SK-N-SH (cell line): ENCODE data around the gene CYP46A1. TPM values are rescaled to one million over a fixed set of nuclear protein-coding genes. Genes with fewer than 3 reads are reported as not detected.

Experiments used
- CTCF ChIA-PET: fragments of 300-600, 350-600 bp; formaldehyde crosslinking; extraction: SDS; loops from one replicate; lab custom pipeline; 2021; lab: Yijun Ruan, JAX
- POLR2A ChIA-PET: fragments of 350-600 bp; sonication (Branson Sonifier 250); formaldehyde crosslinking; extraction: SDS; loops from one replicate; lab custom pipeline; 2020; ENCODE audit warnings: antibody characterized with exemption, inconsistent platforms; lab: Yijun Ruan, JAX
- DNase-seq: peaks from one replicate; pipeline ENCODE4 v3.0.0; 2012
- H2AFZ ChIP-seq: fragments of 200-600 bp; sonication (generic); 2 replicates; pipeline ENCODE4 v1.8.1; 2016; ENCODE audit warnings: antibody characterized with exemption, mild to moderate bottlenecking, low read depth
- H3F3A ChIP-seq: fragments of 200-600 bp; sonication (generic); replicated peaks from 2 replicates; pipeline ENCODE3; 2016; ENCODE audit warnings: antibody characterized with exemption, mild to moderate bottlenecking; ENCODE audit not compliant: insufficient read depth
- H3K27ac ChIP-seq, 2 experiments: fragments of 200-500 bp in 1 of 2; fragments of 200-600 bp in 1 of 2; sonication (Bioruptor generic) in 1 of 2; sonication (generic), shearing (Covaris generic) in 1 of 2; 2 replicates each; pipeline versions ENCODE4 v1.5.1 to v1.6.1; 2014 to 2016; ENCODE audit warnings: low read depth in 2 of 2, inconsistent platforms in 1 of 2, low read length in 1 of 2, mild to moderate bottlenecking in 1 of 2, mixed read lengths in 1 of 2
- H3K27me3 ChIP-seq: fragments of 200-600 bp; sonication (generic), shearing (Covaris generic); 2 replicates; pipeline ENCODE4 v1.6.1; 2016; ENCODE audit warnings: mixed run types; ENCODE audit not compliant: insufficient read depth
- H3K36me3 ChIP-seq, 2 experiments: fragments of 200-500 bp in 1 of 2; fragments of 200-600 bp in 1 of 2; sonication (Bioruptor generic) in 1 of 2; sonication (generic) in 1 of 2; replicated peaks in 1 of 2; 2 replicates each; pipeline versions ENCODE3 to v1.5.1; 2014 to 2016; ENCODE audit warnings: low read length in 1 of 2, mild to moderate bottlenecking in 1 of 2; ENCODE audit not compliant: insufficient read depth in 2 of 2, control insufficient read depth in 1 of 2
- H3K4me1 ChIP-seq, 2 experiments: fragments of 200-500 bp in 1 of 2; fragments of 200-600 bp in 1 of 2; sonication (Bioruptor generic) in 1 of 2; sonication (generic), shearing (Covaris generic) in 1 of 2; 2 replicates each; pipeline versions ENCODE4 v1.5.1 to v1.6.1; 2014 to 2016; ENCODE audit warnings: low read depth in 1 of 2, low read length in 1 of 2, mixed run types in 1 of 2; ENCODE audit not compliant: insufficient read depth in 2 of 2, control insufficient read depth in 1 of 2
- H3K4me2 ChIP-seq: fragments of 200-600 bp; sonication (generic), shearing (Covaris generic); 2 replicates; pipeline ENCODE4 v1.6.1; 2017; ENCODE audit warnings: mixed run types
- H3K4me3 ChIP-seq, 2 experiments: fragments of 200-500 bp in 1 of 2; fragments of 200-600 bp in 1 of 2; sonication (Bioruptor generic) in 1 of 2; sonication (generic), shearing (Covaris generic) in 1 of 2; 2 replicates each; pipeline versions ENCODE4 v1.5.1 to v1.8.1; 2014 to 2016; ENCODE audit warnings: low read depth in 2 of 2, inconsistent platforms in 1 of 2, low read length in 1 of 2, mild to moderate bottlenecking in 1 of 2, mixed read lengths in 1 of 2, moderate library complexity in 1 of 2
- H3K79me2 ChIP-seq: fragments of 200-600 bp; sonication (generic); 2 replicates; pipeline ENCODE4 v1.8.1; 2017; ENCODE audit warnings: mild to moderate bottlenecking; ENCODE audit not compliant: insufficient read depth
- H3K9ac ChIP-seq: fragments of 200-600 bp; sonication (generic); 2 replicates; pipeline ENCODE4 v1.6.1; 2017; ENCODE audit warnings: mixed run types
- H3K9me2 ChIP-seq: fragments of 200-600 bp; sonication (generic); 2 replicates; pipeline ENCODE4 v1.6.1; 2017; ENCODE audit warnings: mixed run types
- H3K9me3 ChIP-seq: fragments of 200-600 bp; sonication (generic); 2 replicates; pipeline ENCODE4 v1.6.1; 2017; ENCODE audit warnings: mixed run types, mild to moderate bottlenecking, moderate library complexity
- H4K20me1 ChIP-seq: fragments of 200-600 bp; sonication (generic); 2 replicates; pipeline ENCODE4 v1.6.1; 2017; ENCODE audit warnings: mild to moderate bottlenecking, mixed run types; ENCODE audit not compliant: insufficient read depth
- CHD2 ChIP-seq: fragments of 150-350 bp; IDR thresholded peaks from 2 replicates; pipeline ENCODE4 v1.6.1; 2018; ENCODE audit warnings: low read length; ENCODE audit not compliant: partially characterized antibody
- ELF1 ChIP-seq: IDR thresholded peaks from 2 replicates; pipeline ENCODE4 v1.4.0; 2012
- FOSL2 ChIP-seq: IDR thresholded peaks from 2 replicates; pipeline ENCODE4 v1.4.0; 2012; ENCODE audit warnings: low read depth, mild to moderate bottlenecking, moderate library complexity, borderline replicate concordance
- GABPA ChIP-seq: IDR thresholded peaks from 2 replicates; pipeline ENCODE4 v1.4.0; 2012; ENCODE audit warnings: low read depth, mild to moderate bottlenecking
- IRF3 ChIP-seq: fragments of 150-350 bp; IDR thresholded peaks from 2 replicates; pipeline ENCODE4 v1.6.1; 2016; ENCODE audit warnings: mild to moderate bottlenecking, low read depth, low read length
- JUND ChIP-seq: IDR thresholded peaks from 2 replicates; pipeline ENCODE4 v1.4.0; 2012
- MAX ChIP-seq: IDR thresholded peaks from 2 replicates; pipeline ENCODE4 v1.4.0; 2012; ENCODE audit warnings: low read depth
- NRF1 ChIP-seq: IDR thresholded peaks from 2 replicates; pipeline ENCODE4 v1.6.1; 2012; ENCODE audit warnings: low read depth, mild to moderate bottlenecking, low read length
- PBX3 ChIP-seq: IDR thresholded peaks from 2 replicates; pipeline ENCODE4; 2012
- RAD21 ChIP-seq: IDR thresholded peaks from 2 replicates; pipeline ENCODE4 v1.6.1; 2012; ENCODE audit warnings: mild to moderate bottlenecking, low read length
- RFX5 ChIP-seq: IDR thresholded peaks from 2 replicates; pipeline ENCODE4 v1.6.1; 2012; ENCODE audit warnings: mild to moderate bottlenecking, improper control_type of control experiment, low read length
- RXRA ChIP-seq: IDR thresholded peaks from 2 replicates; pipeline ENCODE4 v1.4.0; 2012; ENCODE audit warnings: low read depth, mild to moderate bottlenecking, borderline replicate concordance
- SIN3A ChIP-seq: IDR thresholded peaks from 2 replicates; pipeline ENCODE4 v1.6.1; 2012; ENCODE audit warnings: low read depth, mild to moderate bottlenecking, low read length, moderate library complexity, borderline replicate concordance
- TAF1 ChIP-seq: IDR thresholded peaks from 2 replicates; pipeline ENCODE4 v1.6.1; 2012; ENCODE audit warnings: low read depth, mild to moderate bottlenecking, low read length, moderate library complexity, borderline replicate concordance
- TEAD4 ChIP-seq: IDR thresholded peaks from 2 replicates; pipeline ENCODE4 v1.4.0; 2012; ENCODE audit warnings: mild to moderate bottlenecking, borderline replicate concordance; ENCODE audit not compliant: insufficient read depth
- YY1 ChIP-seq: IDR thresholded peaks from 2 replicates; pipeline ENCODE4 v1.4.0; 2012; ENCODE audit warnings: low read depth, mild to moderate bottlenecking
- WGBS: methylation state at CpG from one replicate; pipeline ENCODE4 v1.1.6; 2017; ENCODE audit warnings: low lambda C conversion rate; 5-methylcytosine and 5-hydroxymethylcytosine counted together
- polyA plus RNA-seq, 3 experiments: library from polyadenylated mRNA; depleted of rRNA; stranded (reverse); fragments of >200 nt; gene quantifications; 2 replicates each; pipeline ENCODE4 v1.2.3, GENCODE V29; 2012
- TF ChIP-seq, protein P1 (sequence below): fragments of 150-350 bp; IDR thresholded peaks from 2 replicates; pipeline ENCODE4 v1.6.1; 2017; ENCODE audit warnings: antibody characterized with exemption, low read length, low read depth, borderline replicate concordance
- TF ChIP-seq, protein P2 (sequence below): IDR thresholded peaks from 2 replicates; pipeline ENCODE4 v1.4.0; 2012; ENCODE audit warnings: low read depth, borderline replicate concordance

The CYP46A1 gene
- polyA plus RNA-seq, 1 of the 3 experiments (the other 2 are of a cell fraction): 0.30 TPM

GRCh38 chr14:99718031-99718810 is 34.1 kb downstream of the CYP46A1 start:
- Histone ChIP-seq H3K27ac (no peak overlapping the region), H3K4me1 (no peaks in the 10 kb centered on the region), H3K4me2 (no peak overlapping the region), H2AFZ (no peak overlapping the region), H3K27me3 (no peaks in the 10 kb centered on the region), H3K79me2 (no peaks in the 10 kb centered on the region), H3F3A (no peaks in the 10 kb centered on the region), H3K9me2 (no peaks in the 10 kb centered on the region), H3K36me3 (no peaks in the 10 kb centered on the region), H3K9me3 (no peaks in the 10 kb centered on the region), H3K9ac (no peak overlapping the region), H3K4me3 (no peak overlapping the region), H4K20me1 (no peaks in the 10 kb centered on the region)
- TF ChIP-seq CHD2 (no peak), RFX5 (no peak), YY1 (no peak), FOSL2 (no peak), MAX (no peak), GABPA (no peak), PBX3 (no peak)
- TF ChIP-seq, protein P1, sequence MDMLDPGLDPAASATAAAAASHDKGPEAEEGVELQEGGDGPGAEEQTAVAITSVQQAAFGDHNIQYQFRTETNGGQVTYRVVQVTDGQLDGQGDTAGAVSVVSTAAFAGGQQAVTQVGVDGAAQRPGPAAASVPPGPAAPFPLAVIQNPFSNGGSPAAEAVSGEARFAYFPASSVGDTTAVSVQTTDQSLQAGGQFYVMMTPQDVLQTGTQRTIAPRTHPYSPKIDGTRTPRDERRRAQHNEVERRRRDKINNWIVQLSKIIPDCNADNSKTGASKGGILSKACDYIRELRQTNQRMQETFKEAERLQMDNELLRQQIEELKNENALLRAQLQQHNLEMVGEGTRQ: no peak
- TF ChIP-seq, protein P2, sequence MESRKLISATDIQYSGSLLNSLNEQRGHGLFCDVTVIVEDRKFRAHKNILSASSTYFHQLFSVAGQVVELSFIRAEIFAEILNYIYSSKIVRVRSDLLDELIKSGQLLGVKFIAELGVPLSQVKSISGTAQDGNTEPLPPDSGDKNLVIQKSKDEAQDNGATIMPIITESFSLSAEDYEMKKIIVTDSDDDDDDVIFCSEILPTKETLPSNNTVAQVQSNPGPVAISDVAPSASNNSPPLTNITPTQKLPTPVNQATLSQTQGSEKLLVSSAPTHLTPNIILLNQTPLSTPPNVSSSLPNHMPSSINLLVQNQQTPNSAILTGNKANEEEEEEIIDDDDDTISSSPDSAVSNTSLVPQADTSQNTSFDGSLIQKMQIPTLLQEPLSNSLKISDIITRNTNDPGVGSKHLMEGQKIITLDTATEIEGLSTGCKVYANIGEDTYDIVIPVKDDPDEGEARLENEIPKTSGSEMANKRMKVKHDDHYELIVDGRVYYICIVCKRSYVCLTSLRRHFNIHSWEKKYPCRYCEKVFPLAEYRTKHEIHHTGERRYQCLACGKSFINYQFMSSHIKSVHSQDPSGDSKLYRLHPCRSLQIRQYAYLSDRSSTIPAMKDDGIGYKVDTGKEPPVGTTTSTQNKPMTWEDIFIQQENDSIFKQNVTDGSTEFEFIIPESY: no peak
- DNase-seq: no peak
- 73% methylated on average over 13 of the region's 14 CpGs for WGBS
- POLR2A ChIA-PET: no interaction called here
- CTCF ChIA-PET: interaction anchor here (1.1 to 2.5 kb wide), 5 partner anchors 10 to 164 kb away, joined by 3 to 13 read pairs (median 3); no protein-coding TSS in a partner anchor

DNA sequence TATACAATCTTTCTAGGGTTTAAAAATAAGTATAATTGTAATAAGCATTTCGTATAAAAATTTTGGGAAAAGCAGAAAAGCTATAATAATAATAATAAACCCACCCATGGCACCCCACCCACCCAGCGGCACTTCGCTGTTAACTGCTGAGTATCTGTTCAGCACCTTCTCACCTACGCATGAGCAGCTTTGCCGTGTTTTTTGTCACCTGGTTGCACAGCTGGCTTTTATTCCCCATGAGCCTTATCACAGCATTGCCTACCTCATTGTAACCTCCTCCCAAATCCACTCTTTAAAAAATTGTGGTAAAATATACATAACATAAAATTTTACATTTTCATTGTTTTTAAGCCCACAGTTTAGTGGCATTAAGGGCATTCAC is 34.7 kb downstream of the CYP46A1 start:
- no peaks in the 10 kb centered on the region for H3F3A ChIP-seq
- TF ChIP-seq, protein P2: no peak
- TF ChIP-seq TEAD4 (no peak), ELF1 (no peak), IRF3 (no peak), RXRA (no peak), NRF1 (no peak), SIN3A (no peak), JUND (no peak), RAD21 (no peak), TAF1 (no peak)
- no peaks in the 10 kb centered on the region for H3K9me2 ChIP-seq
- DNase-seq: no peak
- no peaks in the 10 kb centered on the region for H4K20me1 ChIP-seq
- no peaks in the 10 kb centered on the region for H3K9me3 ChIP-seq
- no peak overlapping the region for H3K4me3 ChIP-seq
- H3K79me2 ChIP-seq: no peaks in the 10 kb centered on the region
- H3K4me1 ChIP-seq: no peaks in the 10 kb centered on the region
- H3K27ac ChIP-seq: no peak overlapping the region
- 86% methylated on average over 5 of the region's 5 CpGs for WGBS
- H3K27me3 ChIP-seq: no peaks in the 10 kb centered on the region
- no peak overlapping the region for H3K9ac ChIP-seq
- POLR2A ChIA-PET: no interaction called here
- H3K36me3 ChIP-seq: no peaks in the 10 kb centered on the region
- H3K4me2 ChIP-seq: no peak overlapping the region
- CTCF ChIA-PET: interaction anchor here (1.1 to 2.5 kb wide), 6 partner anchors 9 to 164 kb away, joined by 3 to 13 read pairs (median 4); no protein-coding TSS in a partner anchor
- no peak overlapping the region for H2AFZ ChIP-seq
